ENCODE results near the gene PCDHA3. TPM values are rescaled to one million over a fixed set of nuclear protein-coding genes. Genes with fewer than 3 reads are reported as not detected.
"Not testable (repeated sequence)": the region's sequence is repeated elsewhere in the genome, so short reads cannot be mapped to it uniquely, and the experiment has no call there.

Gene PCDHA3
- total and polyA plus RNA-seq, 2 experiments from 2014 or later: 0.05 TPM; not detected in 1

GRCh38 chr5:140796718-140797095 lies 4.2 kb upstream of the PCDHA3 start:
- Histone ChIP-seq H4K20me1 (ENCODE audit: insufficient read depth) (no peaks in the 10 kb centered on the region), H3F3A (ENCODE audit: insufficient read depth) (no peaks in the 10 kb centered on the region), H3K27me3 (replicated peaks; ENCODE audit: insufficient read depth) (no peaks in the 10 kb centered on the region), H3K9ac (no peak overlapping the region), H3K4me1 (ENCODE audit: insufficient read depth) (no peaks in the 10 kb centered on the region), H3K4me2 (ENCODE audit: unreplicated experiment) (no peak overlapping the region), H3K9me3 (ENCODE audit: low read depth) (no peaks in the 10 kb centered on the region), H3K36me3 (ENCODE audit: low read depth) (no peaks in the 10 kb centered on the region), H3K9me2 (ENCODE audit: insufficient read depth) (no peaks in the 10 kb centered on the region), H3K27ac (no peak overlapping the region), H2AFZ (no peak overlapping the region), H3K79me2 (ENCODE audit: insufficient read depth) (no peaks in the 10 kb centered on the region), H3K4me3 (no peak overlapping the region)
- no peak for TF ChIP-seq EZH2phosphoT487 (IDR thresholded peaks at IDR 0.05; ENCODE audit: insufficient read depth, low read depth)
- TF ChIP-seq EZH2 (IDR thresholded peaks at IDR 0.05; ENCODE audit: insufficient read depth, poor library complexity, severe bottlenecking): no peak
- 53 to 62% methylated on average over 38 to 39 of the region's 39 CpGs for WGBS, 2 experiments (ENCODE audit: low coverage in 1 of 2, low lambda C conversion rate in 2 of 2, missing lambda C conversion rate in 2 of 2)
- in situ Hi-C loops (cut with MboI): no loop called here
- DNase-seq: no peak

- Histone ChIP-seq H3K9ac (no peak overlapping the region), H3K9me3 (ENCODE audit: low read depth) (no peaks in the 10 kb centered on the region), H3K27ac (no peak overlapping the region), H3K27me3 (replicated peaks; ENCODE audit: insufficient read depth) (no peaks in the 10 kb centered on the region), H3K4me1 (ENCODE audit: insufficient read depth) (no peaks in the 10 kb centered on the region), H3K9me2 (ENCODE audit: insufficient read depth) (no peaks in the 10 kb centered on the region), H3K4me2 (ENCODE audit: unreplicated experiment) (no peak overlapping the region), H3F3A (ENCODE audit: insufficient read depth) (no peaks in the 10 kb centered on the region), H2AFZ (peak overlapping the region; percentile 31; the same call in 1 of the 2 replicates), H3K79me2 (ENCODE audit: insufficient read depth) (no peaks in the 10 kb centered on the region), H3K4me3 (peak overlapping the region; percentile 42; the same call in 1 of the 2 replicates), H4K20me1 (ENCODE audit: insufficient read depth) (no peaks in the 10 kb centered on the region), H3K36me3 (ENCODE audit: low read depth) (no peaks in the 10 kb centered on the region)
- DNase-seq: peak; percentile 1
- in situ Hi-C loops (cut with MboI): no loop called here
- WGBS, 2 experiments (ENCODE audit: low coverage in 1 of 2, low lambda C conversion rate in 2 of 2, missing lambda C conversion rate in 2 of 2): 13 to 16% methylated on average over 16 of the region's 16 CpGs
- TF ChIP-seq EZH2 (IDR thresholded peaks at IDR 0.05; ENCODE audit: insufficient read depth, poor library complexity, severe bottlenecking) (no peak), EZH2phosphoT487 (IDR thresholded peaks at IDR 0.05; ENCODE audit: insufficient read depth, low read depth) (no peak)
Observed at GRCh38 chr5:140801494-140801841, 611 bp downstream of the PCDHA3 start.

GRCh38 chr5:140802381-140802780 lies 1.5 kb downstream of the PCDHA3 start:
- H3K9ac ChIP-seq; H2AFZ ChIP-seq; DNase-seq; in situ Hi-C loops (cut with MboI); H3K9me2 ChIP-seq (ENCODE audit: insufficient read depth); H4K20me1 ChIP-seq (ENCODE audit: insufficient read depth); H3K4me2 ChIP-seq (ENCODE audit: unreplicated experiment); H3K79me2 ChIP-seq (ENCODE audit: insufficient read depth); H3K27me3 ChIP-seq (replicated peaks; ENCODE audit: insufficient read depth); H3K4me3 ChIP-seq; H3K27ac ChIP-seq; H3K4me1 ChIP-seq (ENCODE audit: insufficient read depth); H3F3A ChIP-seq (ENCODE audit: insufficient read depth); H3K36me3 ChIP-seq (ENCODE audit: low read depth); H3K9me3 ChIP-seq (ENCODE audit: low read depth): not testable (repeated sequence)
- WGBS, 2 experiments (ENCODE audit: low coverage in 1 of 2, low lambda C conversion rate in 2 of 2, missing lambda C conversion rate in 2 of 2): 46 to 50% methylated on average over 36 to 45 of the region's 45 CpGs

- 46 to 50% methylated on average over 39 to 53 of the region's 53 CpGs for WGBS, 2 experiments (ENCODE audit: low coverage in 1 of 2, low lambda C conversion rate in 2 of 2, missing lambda C conversion rate in 2 of 2)
- Histone ChIP-seq H2AFZ (no peak overlapping the region), H3K4me1 (ENCODE audit: insufficient read depth) (no peaks in the 10 kb centered on the region), H3K9me3 (ENCODE audit: low read depth) (no peaks in the 10 kb centered on the region), H4K20me1 (ENCODE audit: insufficient read depth) (no peaks in the 10 kb centered on the region), H3F3A (ENCODE audit: insufficient read depth) (no peaks in the 10 kb centered on the region), H3K27ac (no peak overlapping the region), H3K27me3 (replicated peaks; ENCODE audit: insufficient read depth) (no peaks in the 10 kb centered on the region), H3K4me2 (ENCODE audit: unreplicated experiment) (no peak overlapping the region), H3K9ac (no peak overlapping the region), H3K9me2 (ENCODE audit: insufficient read depth) (no peaks in the 10 kb centered on the region), H3K36me3 (ENCODE audit: low read depth) (no peaks in the 10 kb centered on the region), H3K4me3 (no peak overlapping the region), H3K79me2 (ENCODE audit: insufficient read depth) (no peaks in the 10 kb centered on the region)
- DNase-seq: no peak
- in situ Hi-C loops (cut with MboI): no loop called here
- TF ChIP-seq EZH2phosphoT487 (IDR thresholded peaks at IDR 0.05; ENCODE audit: insufficient read depth, low read depth) (no peak), EZH2 (IDR thresholded peaks at IDR 0.05; ENCODE audit: insufficient read depth, poor library complexity, severe bottlenecking) (no peak)
Observed at GRCh38 chr5:140802781-140803271, 2.0 kb downstream of the PCDHA3 start.
